GM23338 (cell line): ENCODE results near the gene NNT. TPM values are rescaled to one million over a fixed set of nuclear protein-coding genes. Genes with fewer than 3 reads are reported as not detected.

Source experiments
- ATAC-seq: fragments of 200-7000 bp; cut with Tn5 transposase; 3 replicates; pipeline ENCODE4 v1.9.1; 2020
- DNase-seq: peaks from one replicate; pipeline ENCODE4 v3.0.0-alpha.2; 2015; ENCODE audit warnings: low spot score
- H2AFZ ChIP-seq: fragments of 200-600 bp; sonication (generic); 2 replicates; pipeline ENCODE4 v1.8.0; 2016; ENCODE audit warnings: antibody characterized with exemption, mild to moderate bottlenecking, moderate library complexity
- H3F3A ChIP-seq: fragments of 200-600 bp; sonication (generic); replicated peaks from 2 replicates; pipeline ENCODE4 v1.8.0; 2017; ENCODE audit warnings: antibody characterized with exemption, mixed run types, low read depth
- H3K27ac ChIP-seq: fragments of 200-600 bp; sonication (generic); 2 replicates; pipeline ENCODE4 v1.6.1; 2016; ENCODE audit warnings: low read depth
- H3K27me3 ChIP-seq: fragments of 200-600 bp; sonication (generic); 2 replicates; pipeline ENCODE4 v1.8.0; 2016; ENCODE audit warnings: mild to moderate bottlenecking, mixed run types, moderate library complexity; ENCODE audit not compliant: insufficient read depth
- H3K36me3 ChIP-seq: fragments of 200-600 bp; sonication (generic); 2 replicates; pipeline ENCODE4 v1.8.0; 2016; ENCODE audit warnings: mild to moderate bottlenecking; ENCODE audit not compliant: insufficient read depth
- H3K4me1 ChIP-seq: fragments of 200-600 bp; sonication (generic); 2 replicates; pipeline ENCODE4 v1.8.0; 2016; ENCODE audit warnings: mild to moderate bottlenecking, moderate library complexity; ENCODE audit not compliant: insufficient read depth
- H3K4me2 ChIP-seq: fragments of 200-600 bp; sonication (generic); 2 replicates; pipeline ENCODE4 v1.7.1; 2017; ENCODE audit warnings: mixed run types
- H3K4me3 ChIP-seq: fragments of 200-600 bp; sonication (generic); 2 replicates; pipeline ENCODE4 v1.6.1; 2016; ENCODE audit warnings: mixed run types
- H3K79me2 ChIP-seq: fragments of 200-600 bp; sonication (generic); replicated peaks from 2 replicates; pipeline ENCODE4 v1.8.0; 2017; ENCODE audit warnings: mild to moderate bottlenecking; ENCODE audit not compliant: insufficient read depth
- H3K9me2 ChIP-seq: fragments of 200-600 bp; sonication (generic); 2 replicates; pipeline ENCODE4 v1.8.0; 2017; ENCODE audit not compliant: insufficient read depth
- H4K20me1 ChIP-seq: fragments of 200-600 bp; sonication (generic); replicated peaks from 2 replicates; pipeline ENCODE4 v1.8.0; 2017; ENCODE audit warnings: mild to moderate bottlenecking; ENCODE audit not compliant: insufficient read depth
- H3K27ac Mint-ChIP-seq: 2 replicates; pipeline ENCODE4 v1.8.0; 2020; ENCODE audit warnings: inconsistent platforms, mild to moderate bottlenecking, moderate library complexity, mixed read lengths
- H3K27me3 Mint-ChIP-seq: 3 replicates; pipeline ENCODE4 v1.8.0; 2022; ENCODE audit warnings: low read depth, mild to moderate bottlenecking, moderate library complexity, mixed read lengths, inconsistent platforms; ENCODE audit not compliant: insufficient read depth, poor library complexity
- H3K36me3 Mint-ChIP-seq: 3 replicates; pipeline ENCODE4 v1.8.0; 2021; ENCODE audit warnings: low read depth, mild to moderate bottlenecking, inconsistent platforms, moderate library complexity, mixed read lengths
- H3K4me1 Mint-ChIP-seq: 3 replicates; pipeline ENCODE4 v1.8.0; 2020; ENCODE audit warnings: mild to moderate bottlenecking, inconsistent platforms, mixed read lengths
- H3K4me3 Mint-ChIP-seq: 3 replicates; pipeline ENCODE4 v1.8.0; 2021; ENCODE audit warnings: moderate library complexity, mild to moderate bottlenecking, inconsistent platforms, mixed read lengths
- H3K9me3 Mint-ChIP-seq: 3 replicates; pipeline ENCODE4 v1.8.0; 2020; ENCODE audit warnings: moderate library complexity, mild to moderate bottlenecking, inconsistent platforms, mixed read lengths
- CREB1 ChIP-seq: fragments of 250-450 bp; sonication (Bioruptor Pico); IDR thresholded peaks from 2 replicates; pipeline ENCODE4 v1.5.0; 2020; ENCODE audit warnings: low read depth, mild to moderate bottlenecking, moderate library complexity
- CTCF ChIP-seq, 2 experiments: fragments of 200-600 bp in 1 of 2; sonication (generic) in 1 of 2; conservative IDR thresholded peaks; 2 replicates each; pipeline versions ENCODE4 v1.5.1 to v1.6.1; 2016 to 2017; ENCODE audit warnings: antibody characterized with exemption in 2 of 2, low read depth in 2 of 2, mild to moderate bottlenecking in 2 of 2, moderate library complexity in 1 of 2
- EZH2 ChIP-seq: fragments of 200-600 bp; sonication (generic); IDR thresholded peaks from one replicate; pipeline ENCODE4 v1.8.0; 2017; ENCODE audit warnings: antibody characterized with exemption, mild to moderate bottlenecking, low read depth; ENCODE audit not compliant: unreplicated experiment
- JUNB ChIP-seq: IDR thresholded peaks from one replicate; pipeline ENCODE4 v1.6.1; 2016; ENCODE audit warnings: antibody characterized with exemption; ENCODE audit not compliant: unreplicated experiment
- NANOG ChIP-seq: IDR thresholded peaks from 2 replicates; pipeline ENCODE4 v1.6.1; 2016; ENCODE audit warnings: antibody characterized with exemption, borderline replicate concordance
- POLR2AphosphoS5 ChIP-seq: IDR thresholded peaks from 2 replicates; pipeline ENCODE4 v1.6.1; 2016; ENCODE audit warnings: antibody characterized with exemption, low read depth
- REST ChIP-seq: IDR thresholded peaks from one replicate; pipeline ENCODE4 v1.6.1; 2018; ENCODE audit warnings: antibody characterized with exemption; ENCODE audit not compliant: unreplicated experiment
- STAT1 ChIP-seq: IDR thresholded peaks from one replicate; pipeline ENCODE4 v1.6.1; 2016; ENCODE audit warnings: antibody characterized with exemption; ENCODE audit not compliant: unreplicated experiment
- ZNF114 ChIP-seq: fragments of 250-450 bp; sonication (Bioruptor Pico); IDR thresholded peaks from 2 replicates; pipeline ENCODE4 v1.5.0; 2020; ENCODE audit warnings: mild to moderate bottlenecking, moderate library complexity
- ZNF331 ChIP-seq: fragments of 250-450 bp; sonication (Bioruptor Pico); IDR thresholded peaks from 2 replicates; pipeline ENCODE4 v1.5.0; 2020; ENCODE audit warnings: low read depth, mild to moderate bottlenecking, moderate library complexity
- ZNF462 ChIP-seq: fragments of 250-450 bp; sonication (Bioruptor Pico); IDR thresholded peaks from 2 replicates; pipeline ENCODE4 v1.5.0; 2020; ENCODE audit warnings: mild to moderate bottlenecking, moderate library complexity
- polyA plus RNA-seq: library from polyadenylated mRNA; unstranded; fragments of >200 nt; fragmentation: Nextera tagmentation; extraction: Ambion mirVana; gene quantifications from 2 replicates; pipeline ENCODE4 v1.2.1, GENCODE V29; 2016
- total RNA-seq: library from RNA; depleted of rRNA; stranded (reverse); fragments of >200 nt; shearing (Covaris generic); gene quantifications from 2 replicates; pipeline ENCODE4 v1.2.3, GENCODE V29; 2014

Gene NNT
- total and polyA plus RNA-seq, 2 experiments from 2014 or later = 10.8 to 15.9 TPM

GRCh38 chr5:43685252-43685950 lies 82.4 kb downstream of the NNT start (continued):
- no peak for TF ChIP-seq ZNF462
- TF ChIP-seq ZNF114 = no peak

GRCh38 chr5:43687275-43687674 lies 84.3 kb downstream of the NNT start:
- H2AFZ ChIP-seq = no peak overlapping the region
- no peaks in the 10 kb centered on the region for H3F3A ChIP-seq
- no peaks in the 10 kb centered on the region for H3K79me2 ChIP-seq
- H3K36me3 ChIP-seq = no peaks in the 10 kb centered on the region
- no peak for ATAC-seq
- H3K4me2 ChIP-seq = no peak overlapping the region
- no peak overlapping the region for H3K27ac ChIP-seq
- H3K4me3 ChIP-seq = no peak overlapping the region
- peaks cover 6% of the 10 kb centered on the region; the same call in 1 of the 3 replicates for H3K36me3 Mint-ChIP-seq
- no peaks in the 10 kb centered on the region for H3K4me1 Mint-ChIP-seq
- no peaks in the 10 kb centered on the region for H3K27me3 Mint-ChIP-seq
- H3K4me1 ChIP-seq = no peaks in the 10 kb centered on the region
- H3K27me3 ChIP-seq = no peaks in the 10 kb centered on the region
- H4K20me1 ChIP-seq = no peaks in the 10 kb centered on the region
- H3K9me2 ChIP-seq = no peaks in the 10 kb centered on the region
- H3K4me3 Mint-ChIP-seq = no peak overlapping the region
- H3K27ac Mint-ChIP-seq = no peak overlapping the region
- DNase-seq = no peak
- H3K9me3 Mint-ChIP-seq = no peaks in the 10 kb centered on the region
- no peak for TF ChIP-seq EZH2
- TF ChIP-seq ZNF331 (CRISPR knock-in tag) = no peak
- TF ChIP-seq STAT1 = no peak
- TF ChIP-seq JUNB = no peak
- no peak for TF ChIP-seq REST
- no peak for TF ChIP-seq POLR2AphosphoS5
- no peak for TF ChIP-seq CTCF (conservative IDR thresholded peaks at IDR 0.05; ENCODE audit: low read depth in 2 of 2)
- TF ChIP-seq NANOG = no peak
- TF ChIP-seq CREB1 (CRISPR knock-in tag) = no peak
- TF ChIP-seq ZNF114 = no peak
